Kidney capillary endothelial cell (primary cell): ENCODE data around the gene CREB5.
A peak's percentile ranks its signal among the peaks of the same experiment; 100 is the strongest.

Experiments used
- DNase-seq: peaks from one replicate; pipeline ENCODE4 v3.0.0-alpha.2; 2018; ENCODE audit warnings: low spot score

The CREB5 gene

GRCh38 chr7:28645866-28646265 lies 233.5 kb downstream of the CREB5 start:
- no peak for DNase-seq

GRCh38 chr7:28646376-28647075 lies 234.2 kb downstream of the CREB5 start:
- DNase-seq = no peak

- no peak for DNase-seq
Observed at GRCh38 chr7:28647076-28647421, 234.7 kb downstream of the CREB5 start.

- DNase-seq = no peak
Observed at GRCh38 chr7:28649189-28649588, 236.9 kb downstream of the CREB5 start.

- no peak for DNase-seq
Observed at GRCh38 chr7:28649811-28650210, 237.5 kb downstream of the CREB5 start.

- no peak for DNase-seq
Observed at GRCh38 chr7:28654110-28654509, 241.8 kb downstream of the CREB5 start.

- DNase-seq = no peak
Observed at GRCh38 chr7:28656529-28656928, 244.2 kb downstream of the CREB5 start.

- DNase-seq = no peak
Observed at GRCh38 chr7:28658381-28658780, 246.1 kb downstream of the CREB5 start.

- DNase-seq = no peak
Observed at GRCh38 chr7:28660132-28660531, 247.8 kb downstream of the CREB5 start.

GRCh38 chr7:28661826-28662595 lies 249.7 kb downstream of the CREB5 start:
- DNase-seq = no peak

- DNase-seq = no peak
Observed at GRCh38 chr7:28666154-28666553, 253.8 kb downstream of the CREB5 start.

GRCh38 chr7:28668085-28668484 lies 255.8 kb downstream of the CREB5 start:
- no peak for DNase-seq

- DNase-seq = no peak
Observed at GRCh38 chr7:28669330-28669729, 257.0 kb downstream of the CREB5 start.

GRCh38 chr7:28671526-28671925 lies 259.2 kb downstream of the CREB5 start:
- no peak for DNase-seq

GRCh38 chr7:28672397-28672797 lies 260.1 kb downstream of the CREB5 start:
- no peak for DNase-seq

GRCh38 chr7:28674359-28674782 lies 262.1 kb downstream of the CREB5 start:
- DNase-seq = peak; percentile 62

- DNase-seq = no peak
Observed at GRCh38 chr7:28675429-28675828, 263.1 kb downstream of the CREB5 start.

- DNase-seq = no peak
Observed at GRCh38 chr7:28677668-28678067, 265.4 kb downstream of the CREB5 start.

- no peak for DNase-seq
Observed at GRCh38 chr7:28678431-28678965, 266.2 kb downstream of the CREB5 start.

- DNase-seq = no peak
Observed at GRCh38 chr7:28681693-28682310, 269.5 kb downstream of the CREB5 start.

GRCh38 chr7:28682801-28683200 lies 270.5 kb downstream of the CREB5 start:
- DNase-seq = no peak

GRCh38 chr7:28684650-28685241 lies 272.4 kb downstream of the CREB5 start:
- no peak for DNase-seq

GRCh38 chr7:28685242-28685643 lies 272.9 kb downstream of the CREB5 start:
- DNase-seq = no peak
